ENCODE results near the gene VHLL.

Gene VHLL

GRCh38 chr1:156253634-156254033 is 45.5 kb downstream of the VHLL start:
- DNase-seq (ENCODE audit: low spot score), result no peak

- no peak for DNase-seq (ENCODE audit: low spot score)
Observed at GRCh38 chr1:156251527-156251926, 47.6 kb downstream of the VHLL start.

- DNase-seq (ENCODE audit: low spot score), result no peak
Observed at GRCh38 chr1:156249593-156249992, 49.5 kb downstream of the VHLL start.

All from D341Med (cell line).